ENCODE results near the gene INPP5J.
"Not testable (repeated sequence)": the region's sequence is repeated elsewhere in the genome, so short reads cannot be mapped to it uniquely, and the experiment has no call there.

The INPP5J gene

DNA sequence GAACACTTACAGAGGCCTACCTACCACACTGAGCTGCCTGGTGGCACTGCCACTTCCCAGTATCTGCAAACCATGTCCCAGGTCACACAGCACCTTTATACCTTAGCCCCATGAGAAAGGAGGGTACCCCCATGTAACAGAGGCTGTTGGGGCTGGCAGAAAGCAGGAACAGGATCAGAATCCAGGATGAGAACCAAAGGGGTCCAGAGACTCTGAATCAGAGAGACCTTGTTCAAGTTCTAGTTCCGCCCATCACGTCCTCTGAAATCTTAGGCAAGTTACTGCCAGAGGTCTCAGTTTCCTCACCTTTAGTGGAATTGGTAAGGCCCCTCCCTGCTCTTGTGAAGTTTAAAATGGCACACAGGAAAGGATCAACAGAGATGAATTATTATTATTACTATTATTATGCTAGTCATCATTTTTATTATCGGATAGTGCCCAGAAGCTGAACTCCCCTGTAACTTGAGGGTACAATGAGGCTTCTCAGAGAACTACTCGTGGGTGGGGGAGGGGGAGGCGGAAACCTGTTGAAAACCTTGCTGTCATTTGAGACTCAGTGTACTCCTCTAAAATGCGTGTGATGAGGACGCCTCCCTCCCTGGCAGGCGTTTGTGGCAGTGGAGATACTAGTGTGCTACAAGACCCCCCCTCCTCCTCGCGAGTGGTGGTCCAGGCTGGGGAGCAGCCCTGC lies 24.7 kb upstream of the INPP5J start:
- DNase-seq, result no peak
- in situ Hi-C loops (cut with HindIII; ENCODE audit: low pct_ligation_motif_present, low pct_unique_long_range_greater_than_20kb, low sequenced_read_pairs), result no loop called here

DNA sequence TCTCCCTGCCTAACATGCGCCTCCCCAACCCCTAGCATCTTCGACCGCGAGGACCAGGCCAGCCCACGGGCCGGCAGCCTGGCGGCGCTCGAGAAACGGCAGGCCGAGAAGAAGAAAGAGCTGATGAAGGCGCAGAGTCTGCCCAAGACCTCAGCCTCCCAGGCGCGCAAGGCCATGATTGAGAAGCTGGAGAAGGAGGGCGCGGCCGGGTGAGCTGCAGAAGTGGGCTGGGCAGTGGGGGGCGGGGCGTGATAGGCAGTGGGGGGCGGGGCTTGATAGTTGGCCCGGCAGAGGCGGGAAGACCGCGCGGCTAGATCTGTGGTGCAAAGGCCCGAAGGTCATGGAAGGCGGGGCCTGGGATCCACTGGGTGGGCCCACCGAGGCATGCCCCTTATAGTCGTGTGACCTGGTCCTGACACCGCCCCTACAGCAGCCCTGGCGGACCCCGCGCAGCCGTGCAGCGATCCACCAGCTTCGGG lies 24.1 kb upstream of the INPP5J start:
- DNase-seq, result no peak
- in situ Hi-C loops (cut with HindIII; ENCODE audit: low pct_ligation_motif_present, low pct_unique_long_range_greater_than_20kb, low sequenced_read_pairs), result no loop called here

DNA sequence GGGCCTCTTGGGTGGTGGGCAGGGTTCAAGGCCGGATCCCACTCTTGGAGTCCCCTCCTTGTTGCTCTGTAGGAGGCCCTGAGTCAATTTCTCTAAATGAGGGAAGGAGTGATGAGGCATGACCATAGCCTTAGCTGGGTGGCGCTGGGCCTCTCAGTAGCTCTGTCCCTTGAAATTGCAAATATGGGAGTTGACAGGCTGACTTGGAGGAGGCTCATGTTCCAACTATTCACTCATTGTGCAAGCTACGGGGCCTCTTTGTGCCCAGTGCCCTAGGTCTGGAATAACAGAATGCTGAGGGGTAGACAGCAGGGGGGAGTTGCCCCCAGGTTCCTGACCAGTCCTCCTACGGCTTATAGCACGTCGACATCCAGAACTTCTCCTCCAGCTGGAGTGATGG lies 23.4 kb upstream of the INPP5J start:
- in situ Hi-C loops (cut with HindIII; ENCODE audit: low pct_ligation_motif_present, low pct_unique_long_range_greater_than_20kb, low sequenced_read_pairs), result no loop called here
- no peak for DNase-seq

GRCh38 chr22:31099841-31100761 lies 22.7 kb upstream of the INPP5J start:
- in situ Hi-C loops (cut with HindIII; ENCODE audit: low pct_ligation_motif_present, low pct_unique_long_range_greater_than_20kb, low sequenced_read_pairs), result no loop called here
- DNase-seq, result no peak

DNA sequence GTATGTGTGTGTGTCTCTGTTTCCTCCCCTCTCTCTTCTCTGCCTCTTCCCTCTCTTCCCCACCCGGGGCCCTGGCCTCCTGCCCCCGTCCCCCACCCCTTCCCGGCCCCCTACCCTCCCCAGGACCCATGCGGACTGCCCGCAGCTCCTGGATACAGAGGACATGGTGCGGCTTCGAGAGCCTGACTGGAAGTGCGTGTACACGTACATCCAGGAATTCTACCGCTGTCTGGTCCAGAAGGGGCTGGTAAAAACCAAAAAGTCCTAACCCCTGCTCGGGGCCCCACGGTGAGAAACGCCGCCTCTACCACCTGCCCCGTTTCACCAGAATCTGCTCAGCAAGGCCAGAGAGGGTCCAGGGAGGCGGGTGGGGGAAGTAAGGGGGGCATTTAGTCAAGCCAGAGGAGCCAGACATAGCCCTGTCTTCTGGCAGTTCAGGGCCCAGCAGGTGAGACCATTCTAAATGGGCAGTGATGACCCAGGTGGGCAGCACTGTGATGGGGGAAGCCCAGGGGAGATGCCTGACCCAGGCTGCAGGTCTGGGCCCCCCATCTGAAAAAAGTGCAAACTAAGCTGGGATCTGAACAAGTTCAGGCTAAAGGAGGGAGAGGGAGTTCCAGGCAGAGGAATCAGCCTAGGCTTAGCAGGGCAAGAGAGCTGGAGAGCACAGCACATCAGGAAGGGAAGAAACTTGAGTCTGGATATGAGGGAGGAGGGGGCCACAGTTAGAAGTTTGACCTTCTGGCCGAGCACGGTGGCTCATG lies 21.8 kb upstream of the INPP5J start:
- in situ Hi-C loops (cut with HindIII; ENCODE audit: low pct_ligation_motif_present, low pct_unique_long_range_greater_than_20kb, low sequenced_read_pairs), result no loop called here

DNA sequence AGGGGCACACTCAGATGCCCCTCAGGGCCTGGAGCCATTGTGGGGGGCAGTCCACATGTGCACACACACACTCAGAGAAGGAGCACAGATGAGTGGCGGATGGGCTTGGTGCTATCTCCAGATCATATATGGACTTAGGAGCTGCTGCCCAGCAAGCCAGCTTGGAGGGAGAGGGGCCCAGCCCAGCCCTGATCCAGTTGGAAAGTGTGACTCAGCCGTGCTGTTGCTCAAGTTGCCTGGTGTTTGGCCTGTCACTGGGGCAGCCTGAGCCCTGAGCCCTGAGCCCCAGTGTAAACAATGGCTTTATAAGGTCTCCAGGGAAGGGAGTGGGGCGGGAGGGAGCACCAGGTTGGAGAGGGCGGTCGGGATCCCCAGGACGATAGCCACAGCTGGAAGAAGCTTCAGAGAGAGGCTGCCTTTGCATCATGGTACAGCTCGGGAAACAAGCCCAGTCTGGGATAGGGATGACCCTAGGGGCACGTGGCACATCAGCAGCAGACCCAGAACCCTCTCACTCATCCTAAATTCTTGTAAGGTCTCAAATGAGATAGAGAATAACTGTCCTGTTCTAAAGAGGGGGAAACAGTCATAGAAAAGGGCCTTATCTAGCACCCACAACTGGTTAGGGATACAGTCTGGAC lies 20.2 kb upstream of the INPP5J start:
- DNase-seq, result peak; percentile 17

More for the DNA sequence above, 21.8 kb upstream of the INPP5J start:
- DNase-seq, result no peak

DNA sequence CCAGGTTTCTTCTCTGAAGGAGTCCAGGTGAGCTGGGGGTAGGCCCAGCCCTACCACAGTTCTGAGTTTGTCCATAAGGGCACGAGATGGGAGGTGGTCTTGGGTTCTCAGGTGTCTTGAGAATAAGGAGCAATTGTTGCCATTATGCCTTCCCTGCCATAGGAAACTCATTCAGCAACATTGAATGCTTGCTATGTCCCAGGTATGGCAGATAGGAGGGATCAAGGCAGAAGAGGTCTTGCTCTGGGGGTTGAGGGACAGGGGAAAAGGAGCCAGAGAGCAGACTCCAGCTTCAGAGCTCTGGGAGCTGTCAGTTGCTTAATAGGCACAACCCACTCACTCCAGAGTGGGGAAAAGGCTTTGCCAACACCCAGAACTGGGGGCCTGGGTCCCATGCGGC lies 19.7 kb upstream of the INPP5J start:
- in situ Hi-C loops (cut with HindIII; ENCODE audit: low pct_ligation_motif_present, low pct_unique_long_range_greater_than_20kb, low sequenced_read_pairs), result no loop called here
- DNase-seq, result no peak

More for the DNA sequence above, 20.2 kb upstream of the INPP5J start:
- in situ Hi-C loops (cut with HindIII; ENCODE audit: low pct_ligation_motif_present, low pct_unique_long_range_greater_than_20kb, low sequenced_read_pairs), result no loop called here

- in situ Hi-C loops (cut with HindIII; ENCODE audit: low pct_ligation_motif_present, low pct_unique_long_range_greater_than_20kb, low sequenced_read_pairs), result no loop called here
- no peak for DNase-seq
Measured at GRCh38 chr22:31103899-31104694, 18.7 kb upstream of the INPP5J start.

- in situ Hi-C loops (cut with HindIII; ENCODE audit: low pct_ligation_motif_present, low pct_unique_long_range_greater_than_20kb, low sequenced_read_pairs), result no loop called here
- no peak for DNase-seq
Measured at GRCh38 chr22:31104869-31105268, 17.9 kb upstream of the INPP5J start.

GRCh38 chr22:31105282-31105929 lies 17.4 kb upstream of the INPP5J start:
- DNase-seq, result no peak
- in situ Hi-C loops (cut with HindIII; ENCODE audit: low pct_ligation_motif_present, low pct_unique_long_range_greater_than_20kb, low sequenced_read_pairs), result no loop called here

- no peak for DNase-seq
- in situ Hi-C loops (cut with HindIII; ENCODE audit: low pct_ligation_motif_present, low pct_unique_long_range_greater_than_20kb, low sequenced_read_pairs), result no loop called here
Measured at GRCh38 chr22:31106001-31106571, 16.7 kb upstream of the INPP5J start.

DNA sequence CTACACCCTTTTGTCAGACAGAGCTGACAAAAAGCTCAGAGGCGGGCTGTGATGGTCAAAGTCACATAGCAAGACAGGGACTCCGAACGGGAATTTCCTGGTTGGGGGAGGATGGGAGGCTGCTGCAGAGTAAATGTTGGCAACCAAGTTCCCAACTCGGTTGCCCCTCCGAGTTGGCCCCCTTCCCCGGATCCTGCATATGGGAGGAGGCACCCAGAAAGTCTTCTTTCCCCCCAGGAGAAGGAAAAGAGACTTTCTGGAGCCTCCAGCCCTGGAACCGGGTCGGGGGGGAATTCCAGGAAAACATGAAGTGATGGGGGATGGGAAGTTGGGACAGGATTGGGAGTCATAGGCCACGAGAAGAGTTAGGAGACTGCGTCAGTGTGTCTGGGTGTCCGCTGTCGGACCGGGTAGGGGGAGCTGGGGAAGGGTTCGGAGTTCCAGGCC lies 16.0 kb upstream of the INPP5J start:
- no peak for DNase-seq

GRCh38 chr22:31107178-31107893 lies 15.4 kb upstream of the INPP5J start, which contains the start of gene SELENOM:
Gene SELENOM, minus strand, starts transcription at chr22:31107568. Its CDS starts 63 bp downstream, at chr22:31107505.
- peak; percentile 96 for DNase-seq
- in situ Hi-C loops (cut with HindIII; ENCODE audit: low pct_ligation_motif_present, low pct_unique_long_range_greater_than_20kb, low sequenced_read_pairs), result no loop called here

More for the DNA sequence above, 16.0 kb upstream of the INPP5J start:
- in situ Hi-C loops (cut with HindIII; ENCODE audit: low pct_ligation_motif_present, low pct_unique_long_range_greater_than_20kb, low sequenced_read_pairs), result no loop called here

- in situ Hi-C loops (cut with HindIII; ENCODE audit: low pct_ligation_motif_present, low pct_unique_long_range_greater_than_20kb, low sequenced_read_pairs), result no loop called here
Measured at GRCh38 chr22:31107894-31108218, 14.9 kb upstream of the INPP5J start.

DNA sequence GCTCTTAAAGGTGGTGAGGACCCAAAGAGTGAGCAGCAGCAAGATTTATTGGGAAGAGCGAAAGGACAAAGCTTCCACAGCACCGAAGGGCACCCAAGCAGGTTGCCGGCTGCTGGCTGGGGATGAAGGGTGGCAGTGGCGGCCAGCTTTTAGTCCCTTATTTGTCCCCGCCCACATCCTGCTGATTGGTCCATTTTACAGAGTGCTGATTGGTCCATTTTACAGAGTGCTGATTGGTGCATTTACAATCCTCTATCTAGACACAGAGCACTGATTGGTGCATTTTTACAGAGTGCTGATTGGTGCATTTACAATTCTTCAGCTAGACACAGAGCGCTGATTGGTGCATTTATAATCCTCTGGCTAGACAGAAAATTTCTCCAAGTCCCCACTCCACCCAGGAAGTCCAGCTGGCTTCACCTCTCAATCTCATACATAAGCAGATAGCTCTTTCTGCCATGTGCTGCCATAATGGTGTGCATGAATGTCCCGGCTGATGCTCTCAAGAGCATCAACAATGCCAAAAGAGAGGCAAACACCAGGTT lies 10.1 kb upstream of the INPP5J start:
- in situ Hi-C loops (cut with HindIII; ENCODE audit: low pct_ligation_motif_present, low pct_unique_long_range_greater_than_20kb, low sequenced_read_pairs), result not testable (repeated sequence)

More at GRCh38 chr22:31107894-31108218, 14.9 kb upstream of the INPP5J start:
- no peak for DNase-seq

More for the DNA sequence above, 10.1 kb upstream of the INPP5J start:
- not testable (repeated sequence) for DNase-seq
